HepG2 (cell line): ENCODE measurements around the gene SNX6. TPM values are rescaled to one million over a fixed set of nuclear protein-coding genes. Genes with fewer than 3 reads are reported as not detected.
A peak's percentile ranks its signal among the peaks of the same experiment; 100 is the strongest.

Experiments
- ATAC-seq: fragments of 200-7000 bp; cut with Tn5 transposase; 3 replicates; pipeline ENCODE4 v1.9.1; 2020; ENCODE audit warnings: mild to moderate bottlenecking, moderate library complexity
- BruUV-seq: library from RNA; stranded (reverse); fragments of 400-500 nt; replicated peaks from 2 replicates; lab custom pipeline; 2021; lab: Mats Ljungman, UMichigan
- CTCF ChIA-PET: fragments of 300-600 bp; formaldehyde crosslinking; extraction: SDS; loops from one replicate; lab custom pipeline; 2021; ENCODE audit warnings: low total read pairs, inconsistent platforms, low intra/inter-chr PET ratio; lab: Yijun Ruan, JAX
- POLR2A ChIA-PET: fragments of 350-600 bp; sonication (Branson Sonifier 250); formaldehyde crosslinking; loops from one replicate; lab custom pipeline; 2020; ENCODE audit warnings: antibody characterized with exemption, inconsistent platforms; lab: Yijun Ruan, JAX
- DNase-seq: peaks from one replicate; pipeline ENCODE4 v3.0.0-alpha.2; 2015; ENCODE audit warnings: low spot score
- FAIRE-seq: peaks from 3 replicates; lab custom pipeline; 2011; peaks lifted over from hg19 to GRCh38; lab: Jason Lieb, UNC
- H2AFZ ChIP-seq: one replicate; pipeline ENCODE4 v1.6.1; 2011; ENCODE audit warnings: low read length, inconsistent platforms
- H3K27ac ChIP-seq: fragments of 300-600 bp; 3 replicates; pipeline ENCODE4 v1.8.0; 2011; ENCODE audit warnings: mixed run types, mild to moderate bottlenecking, mixed read lengths, low read length, inconsistent platforms; ENCODE audit not compliant: insufficient read depth; ENCODE audit errors: extremely low read length
- H3K27me3 ChIP-seq, 2 experiments: fragments of 200-600 bp in 1 of 2; 2 replicates in 1 of 2; 3 replicates in 1 of 2; pipeline versions ENCODE4 v1.6.0 to v1.8.0; 2011; ENCODE audit warnings: low read length in 2 of 2, mild to moderate bottlenecking in 2 of 2, moderate library complexity in 2 of 2, inconsistent platforms in 1 of 2; ENCODE audit not compliant: insufficient read depth in 2 of 2, control insufficient read depth in 1 of 2
- H3K36me3 ChIP-seq, 2 experiments: fragments of 200-600 bp in 1 of 2; replicated peaks in 1 of 2; 2 replicates in 1 of 2; 3 replicates in 1 of 2; pipeline versions ENCODE4 v1.5.1 to v1.8.0; 2011; ENCODE audit warnings: low read length in 2 of 2, inconsistent platforms in 1 of 2; ENCODE audit not compliant: insufficient read depth in 2 of 2, control insufficient read depth in 1 of 2
- H3K4me1 ChIP-seq: 2 replicates; pipeline ENCODE4 v1.5.1; 2012; ENCODE audit warnings: low read length, inconsistent platforms; ENCODE audit not compliant: insufficient read depth
- H3K4me2 ChIP-seq: 2 replicates; pipeline ENCODE4 v1.6.0; 2011; ENCODE audit warnings: low read depth, low read length, inconsistent platforms
- H3K4me3 ChIP-seq, 3 experiments: fragments of 200-600 bp in 1 of 3; sonication (generic), shearing (Covaris generic) in 1 of 3; replicated peaks in 1 of 3; 2 replicates each; pipeline ENCODE4 v1.5.1; 2011 to 2016; ENCODE audit warnings: low read length in 3 of 3, inconsistent platforms in 2 of 3, low read depth in 2 of 3, mild to moderate bottlenecking in 2 of 3, control low read depth in 1 of 3, mixed read lengths in 1 of 3; ENCODE audit not compliant: insufficient read depth in 1 of 3
- H3K79me2 ChIP-seq: one replicate; pipeline ENCODE4 v1.6.1; 2011; ENCODE audit warnings: low read length, inconsistent platforms; ENCODE audit not compliant: insufficient read depth
- H3K9ac ChIP-seq: 2 replicates; pipeline ENCODE4 v1.6.0; 2011; ENCODE audit warnings: mild to moderate bottlenecking, low read depth, low read length, inconsistent platforms; ENCODE audit not compliant: insufficient read depth
- H3K9me3 ChIP-seq: 2 replicates; pipeline ENCODE4 v1.5.1; 2012; ENCODE audit warnings: mild to moderate bottlenecking, low read length
- H4K20me1 ChIP-seq: 2 replicates; pipeline ENCODE4 v1.6.0; 2011; ENCODE audit warnings: inconsistent platforms, mild to moderate bottlenecking, low read length, moderate library complexity; ENCODE audit not compliant: insufficient read depth
- ARNT2 ChIP-seq: sonication (generic); formaldehyde crosslinking; IDR thresholded peaks from 2 replicates; pipeline ENCODE4 v1.8.0; 2022; ENCODE audit warnings: mild to moderate bottlenecking, low read depth, missing genetic modification reagents, moderate library complexity
- GLMP ChIP-seq: sonication (generic); formaldehyde crosslinking; IDR thresholded peaks from 2 replicates; pipeline ENCODE4 v1.9.0; 2021; ENCODE audit warnings: missing genetic modification reagents, mild to moderate bottlenecking, borderline replicate concordance
- HIVEP1 ChIP-seq: sonication (generic); formaldehyde crosslinking; IDR thresholded peaks from 2 replicates; pipeline ENCODE4 v1.4.0; 2020; ENCODE audit warnings: mild to moderate bottlenecking, missing genetic modification reagents
- HOXD1 ChIP-seq: sonication (generic); formaldehyde crosslinking; IDR thresholded peaks from 2 replicates; pipeline ENCODE4 v1.5.0; 2020; ENCODE audit warnings: missing genetic modification reagents
- LBX2 ChIP-seq: sonication (generic); formaldehyde crosslinking; IDR thresholded peaks from 2 replicates; pipeline ENCODE4 v1.5.0; 2020; ENCODE audit warnings: missing genetic modification reagents, mild to moderate bottlenecking, borderline replicate concordance
- NFIC ChIP-seq: IDR thresholded peaks from 2 replicates; pipeline ENCODE4 v1.6.1; 2012; ENCODE audit warnings: mild to moderate bottlenecking, low read length, inconsistent platforms
- NFKBIZ ChIP-seq: IDR thresholded peaks from 2 replicates; pipeline ENCODE4 v1.6.1; 2018; ENCODE audit warnings: missing genetic modification reagents, missing compliant biosample characterization
- PHB2 ChIP-seq: fragments of 450-650 bp; IDR thresholded peaks from 2 replicates; pipeline ENCODE4 v1.6.1; 2018; ENCODE audit not compliant: partially characterized antibody
- ZFP90 ChIP-seq: sonication (generic); formaldehyde crosslinking; IDR thresholded peaks from 2 replicates; pipeline ENCODE4 v1.8.0; 2022; ENCODE audit warnings: missing genetic modification reagents, mild to moderate bottlenecking, inconsistent platforms, borderline replicate concordance
- ZNF12 ChIP-seq: sonication (generic); formaldehyde crosslinking; IDR thresholded peaks from 2 replicates; pipeline ENCODE4 v1.5.0; 2020; ENCODE audit warnings: missing genetic modification reagents
- ZNF121 ChIP-seq: sonication (generic); formaldehyde crosslinking; IDR thresholded peaks from 2 replicates; pipeline ENCODE4 v1.5.0; 2020; ENCODE audit warnings: mild to moderate bottlenecking, missing genetic modification reagents
- ZNF672 ChIP-seq: sonication (generic); formaldehyde crosslinking; IDR thresholded peaks from 2 replicates; pipeline ENCODE4 v1.8.1; 2022; ENCODE audit warnings: missing genetic modification reagents
- ZNF816 ChIP-seq: sonication (generic); formaldehyde crosslinking; IDR thresholded peaks from 2 replicates; pipeline ENCODE4 v1.8.0; 2022; ENCODE audit warnings: missing genetic modification reagents, mild to moderate bottlenecking, borderline replicate concordance
- WGBS: methylation state at CpG from one replicate; pipeline ENCODE4 v1.1.6; 2017; ENCODE audit warnings: low lambda C conversion rate; 5-methylcytosine and 5-hydroxymethylcytosine counted together
- in situ Hi-C: cut with HindIII; loops from 2 replicates; pipeline ENCODE4 v1.10.0; 2017; ENCODE audit warnings: low pct_unique_long_range_greater_than_20kb; ENCODE audit not compliant: extremely low pct_ligation_motif_present
- intact Hi-C: fragments of 100-400 bp; cut with micrococcal nuclease; formaldehyde crosslinking; loops from one replicate; pipeline ENCODE4 v1.10.0; 2022; ENCODE audit not compliant: unreplicated experiment
- polyA plus RNA-seq, 8 experiments: library from polyadenylated mRNA; depleted of rRNA in 3 of 8; stranded (reverse) in 7 of 8; unstranded in 1 of 8; fragments of >200 nt; fragmentation: Illumina TruSeq in 4 of 8; extraction: Trizol in 4 of 8; gene quantifications; 2 replicates each; pipeline versions ENCODE4 v1.2.1 to v1.2.3, GENCODE V29; 2011 to 2016; ENCODE audit warnings: low read depth in 4 of 8, missing spikeins in 1 of 8, mixed read lengths in 1 of 8; ENCODE audit not compliant: insufficient read depth in 1 of 8
- total RNA-seq, 5 experiments: library from RNA; depleted of rRNA; stranded (reverse); fragments of >200 nt; fragmentation: Illumina TruSeq; extraction: Trizol; gene quantifications; 2 replicates each; pipeline ENCODE4 v1.2.3, GENCODE V29; 2016; ENCODE audit warnings: low read depth in 1 of 5
- TF ChIP-seq, protein P1 (sequence below): sonication (generic); formaldehyde crosslinking; IDR thresholded peaks from 2 replicates; pipeline ENCODE4 v1.4.0; 2020; ENCODE audit warnings: missing genetic modification reagents, borderline replicate concordance

The SNX6 gene
- total and polyA plus RNA-seq, 2 of the 13 experiments (the other 11 are each of a cell fraction or from before 2014, with no cell fraction given) = 92.3 to 169 TPM

DNA sequence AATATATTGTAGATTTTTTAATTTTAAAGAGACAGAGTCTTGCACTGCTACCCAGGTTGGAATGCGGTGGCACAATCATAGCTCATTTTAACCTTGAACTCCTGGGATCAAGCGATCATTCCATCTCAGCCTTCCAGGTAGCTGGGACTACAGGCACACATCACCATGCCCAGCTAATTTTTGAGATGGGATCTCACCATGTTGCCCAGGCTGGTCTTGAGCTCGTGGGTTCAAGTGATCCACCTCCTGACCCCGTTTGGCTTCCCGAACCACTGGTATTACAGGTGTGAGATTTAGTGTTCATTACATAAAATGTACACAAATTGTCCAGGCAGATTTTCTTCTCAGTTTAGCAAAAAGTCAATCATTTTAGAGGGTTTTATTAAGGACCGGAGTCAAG is 13.6 kb downstream of the SNX6 start:
- Histone ChIP-seq H4K20me1 (no peaks in the 10 kb centered on the region), H3K4me2 (no peak overlapping the region), H3K27ac (no peak overlapping the region), H3K36me3 (peaks cover 20 to 28% of the 10 kb centered on the region in 2 experiments), H2AFZ (no peak overlapping the region), H3K27me3 (no peaks in the 10 kb centered on the region), H3K79me2 (peaks cover 5% of the 10 kb centered on the region), H3K9ac (no peak overlapping the region), H3K4me1 (no peaks in the 10 kb centered on the region), H3K9me3 (no peaks in the 10 kb centered on the region), H3K4me3 (no peak overlapping the region)
- ChIA-PET CTCF (no interaction called here), POLR2A (no interaction called here)
- DNase-seq = no peak
- WGBS = 96% methylated on average over 6 of the region's 6 CpGs
- intact Hi-C loops = no loop called here
- no TSS peak for BruUV-seq
- in situ Hi-C loops = no loop called here
- no peak for ATAC-seq
- FAIRE-seq = no peak
- no peak for TF ChIP-seq ARNT2 (CRISPR knock-in tag)
- no peak for TF ChIP-seq NFKBIZ (CRISPR knock-in tag)
- peak; percentile 74 for TF ChIP-seq ZNF121
- TF ChIP-seq ZNF816 (CRISPR knock-in tag) = no peak
- TF ChIP-seq LBX2 (CRISPR knock-in tag) = no peak
- TF ChIP-seq PHB2 = no peak
- TF ChIP-seq ZNF672 (CRISPR knock-in tag) = no peak
- TF ChIP-seq GLMP (CRISPR knock-in tag) = no peak
- 0 out of 2 replicates have a peak, but pooled peaks have one; percentile 54 for TF ChIP-seq ZFP90 (CRISPR knock-in tag)
- TF ChIP-seq ZNF12 = no peak
- TF ChIP-seq, protein P1, sequence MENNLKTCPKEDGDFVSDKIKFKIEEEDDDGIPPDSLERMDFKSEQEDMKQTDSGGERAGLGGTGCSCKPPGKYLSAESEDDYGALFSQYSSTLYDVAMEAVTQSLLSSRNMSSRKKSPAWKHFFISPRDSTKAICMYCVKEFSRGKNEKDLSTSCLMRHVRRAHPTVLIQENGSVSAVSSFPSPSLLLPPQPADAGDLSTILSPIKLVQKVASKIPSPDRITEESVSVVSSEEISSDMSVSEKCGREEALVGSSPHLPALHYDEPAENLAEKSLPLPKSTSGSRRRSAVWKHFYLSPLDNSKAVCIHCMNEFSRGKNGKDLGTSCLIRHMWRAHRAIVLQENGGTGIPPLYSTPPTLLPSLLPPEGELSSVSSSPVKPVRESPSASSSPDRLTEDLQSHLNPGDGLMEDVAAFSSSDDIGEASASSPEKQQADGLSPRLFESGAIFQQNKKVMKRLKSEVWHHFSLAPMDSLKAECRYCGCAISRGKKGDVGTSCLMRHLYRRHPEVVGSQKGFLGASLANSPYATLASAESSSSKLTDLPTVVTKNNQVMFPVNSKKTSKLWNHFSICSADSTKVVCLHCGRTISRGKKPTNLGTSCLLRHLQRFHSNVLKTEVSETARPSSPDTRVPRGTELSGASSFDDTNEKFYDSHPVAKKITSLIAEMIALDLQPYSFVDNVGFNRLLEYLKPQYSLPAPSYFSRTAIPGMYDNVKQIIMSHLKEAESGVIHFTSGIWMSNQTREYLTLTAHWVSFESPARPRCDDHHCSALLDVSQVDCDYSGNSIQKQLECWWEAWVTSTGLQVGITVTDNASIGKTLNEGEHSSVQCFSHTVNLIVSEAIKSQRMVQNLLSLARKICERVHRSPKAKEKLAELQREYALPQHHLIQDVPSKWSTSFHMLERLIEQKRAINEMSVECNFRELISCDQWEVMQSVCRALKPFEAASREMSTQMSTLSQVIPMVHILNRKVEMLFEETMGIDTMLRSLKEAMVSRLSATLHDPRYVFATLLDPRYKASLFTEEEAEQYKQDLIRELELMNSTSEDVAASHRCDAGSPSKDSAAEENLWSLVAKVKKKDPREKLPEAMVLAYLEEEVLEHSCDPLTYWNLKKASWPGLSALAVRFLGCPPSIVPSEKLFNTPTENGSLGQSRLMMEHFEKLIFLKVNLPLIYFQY (CRISPR knock-in tag) = no peak
- no peak for TF ChIP-seq HIVEP1 (CRISPR knock-in tag)
- TF ChIP-seq HOXD1 (CRISPR knock-in tag) = 0 out of 2 replicates have a peak, but pooled peaks have one; percentile 0
- no peak for TF ChIP-seq NFIC
